Left ventricle myocardium inferior (tissue), 1 donor: ENCODE data around the gene TRMT112. TPM values are rescaled to one million over a fixed set of nuclear protein-coding genes. Genes with fewer than 3 reads are reported as not detected.

Source experiments
- DNase-seq: peaks from one replicate; pipeline ENCODE4 v3.0.0-alpha.2; 2020
- H3K27ac ChIP-seq: fragments of 200-600 bp; replicated peaks from 2 replicates; pipeline ENCODE4 v1.8.0; 2021
- H3K27me3 ChIP-seq: fragments of 200-600 bp; 2 replicates; pipeline ENCODE4 v1.8.0; 2021; ENCODE audit warnings: low read depth
- H3K36me3 ChIP-seq: fragments of 200-600 bp; 2 replicates; pipeline ENCODE4 v1.8.0; 2021
- H3K4me1 ChIP-seq: fragments of 200-600 bp; 2 replicates; pipeline ENCODE4 v1.8.0; 2021
- H3K4me3 ChIP-seq: fragments of 200-600 bp; 2 replicates; pipeline ENCODE4 v1.8.0; 2021; ENCODE audit warnings: mild to moderate bottlenecking, moderate library complexity
- H3K9me3 ChIP-seq: fragments of 200-600 bp; replicated peaks from 2 replicates; pipeline ENCODE4 v1.8.0; 2021
- CTCF ChIP-seq: fragments of 200-600 bp; IDR thresholded peaks from 2 replicates; pipeline ENCODE4 v1.8.0; 2021; ENCODE audit warnings: antibody characterized with exemption, mild to moderate bottlenecking, borderline replicate concordance
- intact Hi-C: fragments of 100-400 bp; cut with micrococcal nuclease; formaldehyde crosslinking; loops from one replicate; pipeline ENCODE4 v1.11.0; 2022
- total RNA-seq: library from RNA; stranded (reverse); fragmentation: NEBNext Ultra II Directional; extraction: Animal tissue kit (Norgen Biotek cat#: 25700); gene quantifications from one replicate; pipeline ENCODE4 v1.2.1, GENCODE V29; 2021
- donor health status: DM: no; HTN: yes; CAD: no; lungs with severe emphysema.

The TRMT112 gene
- total RNA-seq, 1 donor from 2014 or later = 97.5 TPM

- intact Hi-C loops = no loop called here
- Histone ChIP-seq H3K27me3 (no peaks in the 10 kb centered on the region), H3K4me1 (peaks cover 26% of the 10 kb centered on the region), H3K27ac (no peak overlapping the region), H3K9me3 (no peaks in the 10 kb centered on the region), H3K36me3 (no peaks in the 10 kb centered on the region), H3K4me3 (no peak overlapping the region)
- DNase-seq = no peak
- no peak for TF ChIP-seq CTCF
These were observed 35.8 kb upstream of the TRMT112 start for GRCh38 chr11:64352995-64353714.

GRCh38 chr11:64352099-64352994 is 35.0 kb upstream of the TRMT112 start:
- no peak overlapping the region for H3K27ac ChIP-seq
- H3K4me3 ChIP-seq = no peak overlapping the region
- H3K4me1 ChIP-seq = peaks cover 18% of the 10 kb centered on the region
- no peaks in the 10 kb centered on the region for H3K27me3 ChIP-seq
- H3K9me3 ChIP-seq = no peaks in the 10 kb centered on the region
- DNase-seq = no peak
- intact Hi-C loops = no loop called here
- no peaks in the 10 kb centered on the region for H3K36me3 ChIP-seq
- no peak for TF ChIP-seq CTCF

GRCh38 chr11:64351136-64351631 is 33.8 kb upstream of the TRMT112 start:
- no peak for TF ChIP-seq CTCF

GRCh38 chr11:64349404-64349803 is 32.0 kb upstream of the TRMT112 start:
- DNase-seq = no peak
- intact Hi-C loops = no loop called here
- Histone ChIP-seq H3K4me3 (no peak overlapping the region), H3K27me3 (no peaks in the 10 kb centered on the region), H3K27ac (no peak overlapping the region), H3K4me1 (no peaks in the 10 kb centered on the region), H3K36me3 (no peaks in the 10 kb centered on the region), H3K9me3 (no peaks in the 10 kb centered on the region)
- TF ChIP-seq CTCF = no peak

More at GRCh38 chr11:64351136-64351631, 33.8 kb upstream of the TRMT112 start:
- no peaks in the 10 kb centered on the region for H3K36me3 ChIP-seq
- no peak overlapping the region for H3K27ac ChIP-seq
- no peaks in the 10 kb centered on the region for H3K9me3 ChIP-seq
- H3K27me3 ChIP-seq = no peaks in the 10 kb centered on the region
- H3K4me1 ChIP-seq = peaks cover 13% of the 10 kb centered on the region
- no peak overlapping the region for H3K4me3 ChIP-seq
- DNase-seq = no peak
- intact Hi-C loops = no loop called here

- no peak for DNase-seq
- intact Hi-C loops = no loop called here
- no peaks in the 10 kb centered on the region for H3K9me3 ChIP-seq
- no peaks in the 10 kb centered on the region for H3K27me3 ChIP-seq
- H3K4me3 ChIP-seq = no peak overlapping the region
- no peak overlapping the region for H3K27ac ChIP-seq
- no peaks in the 10 kb centered on the region for H3K36me3 ChIP-seq
- no peaks in the 10 kb centered on the region for H3K4me1 ChIP-seq
- TF ChIP-seq CTCF = no peak
These were observed 31.6 kb upstream of the TRMT112 start for GRCh38 chr11:64349025-64349387.
